Activated T-helper 2 cell treated with anti-CD3 and anti-CD28 coated beads, Interferon-gamma antibody, Interleukin-2, Interleukin-4, amounts not matched to agents 10 μg/mL and 5 μg/mL and 100 μg/mL, durations not matched to agents 14 hours and 24 hours and 36 hours (primary cell): ENCODE data around the gene TFB2M. TPM values are rescaled to one million over a fixed set of nuclear protein-coding genes. Genes with fewer than 3 reads are reported as not detected.
"Not testable (repeated sequence)": the region's sequence is repeated elsewhere in the genome, so short reads cannot be mapped to it uniquely, and the experiment has no call there.

ENCODE experiments used
- DNase-seq: peaks from one replicate; pipeline ENCODE4 v3.0.0; 2021; ENCODE audit warnings: low spot score
- H3K27ac Mint-ChIP-seq: one replicate; pipeline ENCODE4 v1.8.0; 2021; ENCODE audit warnings: mixed read lengths
- H3K27me3 Mint-ChIP-seq: one replicate; pipeline ENCODE4 v1.8.0; 2021; ENCODE audit warnings: low read depth, mixed read lengths
- H3K36me3 Mint-ChIP-seq: one replicate; pipeline ENCODE4 v1.8.0; 2021; ENCODE audit warnings: low read depth, mixed read lengths
- H3K4me1 Mint-ChIP-seq: one replicate; pipeline ENCODE4 v1.8.0; 2021; ENCODE audit warnings: low read depth, mixed read lengths
- H3K4me3 Mint-ChIP-seq: one replicate; pipeline ENCODE4 v1.8.0; 2021; ENCODE audit warnings: low read depth, mild to moderate bottlenecking, moderate library complexity, mixed read lengths
- H3K9me3 Mint-ChIP-seq: one replicate; pipeline ENCODE4 v1.8.0; 2021; ENCODE audit warnings: mixed read lengths
- intact Hi-C: fragments of 100-400 bp; cut with micrococcal nuclease; formaldehyde crosslinking; loops from one replicate; pipeline ENCODE4 v1.15.1; 2023
- total RNA-seq: library from RNA; stranded (reverse); gene quantifications from 2 replicates; pipeline ENCODE4 v1.2.3, GENCODE V29; 2022

The TFB2M gene
- total RNA-seq, 1 donor from 2014 or later, result 21.7 TPM

GRCh38 chr1:246592695-246593094 lies 26.6 kb upstream of the TFB2M start:
- intact Hi-C loops, result no loop called here
- Mint-ChIP-seq H3K4me1 (peaks cover 2% of the 10 kb centered on the region), H3K36me3 (peaks cover 45% of the 10 kb centered on the region)

DNA sequence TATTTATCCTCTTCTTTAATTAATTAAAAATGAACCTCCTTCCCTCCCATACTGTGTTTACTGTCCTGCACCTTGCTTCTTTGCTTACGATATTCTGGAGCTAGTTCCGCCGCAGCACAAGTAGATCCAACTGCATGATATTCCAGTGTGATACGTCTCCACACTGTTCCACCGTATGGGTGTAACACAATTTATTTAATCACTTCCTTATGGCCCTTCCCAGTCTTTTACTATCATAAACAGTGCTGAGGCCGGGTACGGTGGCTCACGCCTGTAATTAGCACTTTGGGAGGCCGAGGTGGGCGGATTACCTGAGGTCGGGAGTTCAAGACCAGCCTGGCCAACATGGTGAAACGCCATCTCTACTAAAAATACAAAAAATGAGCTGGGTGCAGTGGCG lies 25.9 kb upstream of the TFB2M start:
- H3K9me3 Mint-ChIP-seq, result peaks cover 10% of the 10 kb centered on the region
- H3K4me3 Mint-ChIP-seq, result no peak overlapping the region
- intact Hi-C loops, result no loop called here
- H3K27ac Mint-ChIP-seq, result no peak overlapping the region
- no peak for DNase-seq
- H3K4me1 Mint-ChIP-seq, result peaks cover 9% of the 10 kb centered on the region
- peaks cover 41% of the 10 kb centered on the region for H3K36me3 Mint-ChIP-seq
- no peaks in the 10 kb centered on the region for H3K27me3 Mint-ChIP-seq

More at GRCh38 chr1:246592695-246593094, 26.6 kb upstream of the TFB2M start:
- no peak for DNase-seq
- no peak overlapping the region for H3K27ac Mint-ChIP-seq
- H3K27me3 Mint-ChIP-seq, result no peaks in the 10 kb centered on the region
- no peak overlapping the region for H3K4me3 Mint-ChIP-seq
- H3K9me3 Mint-ChIP-seq, result peaks cover 10% of the 10 kb centered on the region

GRCh38 chr1:246591504-246591903 lies 25.4 kb upstream of the TFB2M start:
- Mint-ChIP-seq H3K4me3 (no peak overlapping the region), H3K27me3 (no peaks in the 10 kb centered on the region), H3K36me3 (peaks cover 41% of the 10 kb centered on the region), H3K9me3 (peaks cover 10% of the 10 kb centered on the region), H3K4me1 (peaks cover 9% of the 10 kb centered on the region), H3K27ac (no peak overlapping the region)
- intact Hi-C loops, result no loop called here
- DNase-seq, result no peak

DNA sequence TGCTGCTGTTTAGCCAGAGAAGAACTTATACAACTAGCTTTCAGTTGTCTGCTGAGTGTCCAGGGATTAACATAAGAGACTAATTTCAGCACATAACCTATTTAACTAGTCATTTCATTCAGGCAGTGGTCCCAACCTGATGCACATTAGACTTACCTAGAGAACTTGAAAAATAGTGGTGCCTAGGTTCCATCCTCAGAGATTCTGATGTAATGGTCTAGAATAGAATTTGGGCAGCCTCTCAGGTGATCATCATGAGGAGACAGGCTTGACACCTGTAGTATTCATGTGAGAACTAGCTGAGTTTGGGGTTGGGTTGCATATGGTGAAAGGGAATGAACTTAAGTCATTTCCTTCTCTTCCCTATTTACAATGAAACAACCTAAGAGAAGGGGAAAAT lies 25.0 kb upstream of the TFB2M start:
- intact Hi-C loops, result no loop called here
- Mint-ChIP-seq H3K4me1 (peaks cover 9% of the 10 kb centered on the region), H3K27me3 (no peaks in the 10 kb centered on the region), H3K27ac (no peak overlapping the region), H3K9me3 (peaks cover 10% of the 10 kb centered on the region), H3K4me3 (no peak overlapping the region), H3K36me3 (peaks cover 41% of the 10 kb centered on the region)
- DNase-seq, result no peak

DNA sequence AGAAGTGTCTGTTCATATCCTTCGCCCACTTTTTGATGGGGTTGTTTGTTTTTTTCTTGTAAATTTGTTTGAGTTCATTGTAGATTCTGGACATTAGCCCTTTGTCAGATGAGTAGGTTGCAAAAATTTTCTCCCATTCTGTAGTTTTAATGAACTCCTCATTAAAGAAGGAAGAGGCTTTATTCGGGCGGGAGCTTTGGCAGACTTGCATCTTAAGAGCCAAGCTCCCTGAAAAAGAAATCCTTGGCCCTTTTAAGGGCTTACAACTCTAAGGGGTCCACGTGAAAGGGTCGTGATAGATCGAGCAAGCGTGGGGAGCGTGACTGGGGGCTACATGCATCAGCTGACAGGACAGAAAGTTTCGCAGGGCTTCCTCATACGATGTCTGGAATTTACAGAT lies 23.9 kb upstream of the TFB2M start:
- DNase-seq, H3K27ac Mint-ChIP-seq, H3K4me1 Mint-ChIP-seq, intact Hi-C loops, H3K4me3 Mint-ChIP-seq, H3K9me3 Mint-ChIP-seq, H3K27me3 Mint-ChIP-seq: not testable (repeated sequence)
- H3K36me3 Mint-ChIP-seq, result peaks cover 34% of the 10 kb centered on the region

GRCh38 chr1:246588159-246588721 lies 22.2 kb upstream of the TFB2M start:
- peaks cover 40% of the 10 kb centered on the region for H3K36me3 Mint-ChIP-seq
- H3K27me3 Mint-ChIP-seq, result no peaks in the 10 kb centered on the region
- H3K4me3 Mint-ChIP-seq, result no peak overlapping the region
- peaks cover 11% of the 10 kb centered on the region for H3K4me1 Mint-ChIP-seq
- DNase-seq, result no peak
- intact Hi-C loops, result no loop called here
- H3K9me3 Mint-ChIP-seq, result peaks cover 10% of the 10 kb centered on the region
- no peak overlapping the region for H3K27ac Mint-ChIP-seq

DNA sequence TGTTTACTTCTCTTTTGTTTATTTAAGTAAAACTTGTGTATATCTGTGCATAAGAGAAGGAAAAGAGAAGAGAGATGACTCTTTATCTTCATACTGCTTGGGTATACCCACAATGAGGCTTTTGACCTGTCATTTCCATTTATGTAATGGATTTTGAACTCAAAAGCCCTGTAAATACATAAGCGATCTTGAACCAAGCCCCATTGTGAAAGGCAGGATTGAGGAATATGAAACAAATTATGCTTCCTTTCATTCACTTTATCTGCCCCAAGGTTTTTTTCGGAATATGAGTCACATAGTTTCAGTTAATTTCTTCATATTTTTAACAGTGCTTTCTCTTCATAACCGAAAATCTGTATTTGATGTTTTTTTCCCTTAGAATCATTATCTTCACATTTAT lies 21.5 kb upstream of the TFB2M start:
- intact Hi-C loops, result no loop called here

GRCh38 chr1:246587032-246587431 lies 21.0 kb upstream of the TFB2M start:
- Mint-ChIP-seq H3K36me3 (peaks cover 39% of the 10 kb centered on the region), H3K9me3 (peaks cover 10% of the 10 kb centered on the region), H3K4me3 (no peak overlapping the region), H3K4me1 (peaks cover 13% of the 10 kb centered on the region), H3K27ac (no peak overlapping the region), H3K27me3 (no peaks in the 10 kb centered on the region)
- DNase-seq, result no peak
- intact Hi-C loops, result no loop called here

More for the DNA sequence above, 21.5 kb upstream of the TFB2M start:
- Mint-ChIP-seq H3K36me3 (peaks cover 43% of the 10 kb centered on the region), H3K9me3 (peaks cover 10% of the 10 kb centered on the region), H3K4me1 (peaks cover 13% of the 10 kb centered on the region), H3K27me3 (no peaks in the 10 kb centered on the region), H3K27ac (no peak overlapping the region), H3K4me3 (no peak overlapping the region)
- DNase-seq, result no peak

- Mint-ChIP-seq H3K4me1 (peaks cover 25% of the 10 kb centered on the region), H3K27ac (no peak overlapping the region), H3K4me3 (no peak overlapping the region), H3K36me3 (peaks cover 19% of the 10 kb centered on the region), H3K9me3 (no peaks in the 10 kb centered on the region), H3K27me3 (no peaks in the 10 kb centered on the region)
- no peak for DNase-seq
- intact Hi-C loops, result no loop called here
These were observed 17.6 kb upstream of the TFB2M start for GRCh38 chr1:246583448-246584185.

- Mint-ChIP-seq H3K4me3 (no peak overlapping the region), H3K4me1 (peaks cover 28% of the 10 kb centered on the region), H3K27ac (no peak overlapping the region)
These were observed 17.0 kb upstream of the TFB2M start for GRCh38 chr1:246583056-246583440.

DNA sequence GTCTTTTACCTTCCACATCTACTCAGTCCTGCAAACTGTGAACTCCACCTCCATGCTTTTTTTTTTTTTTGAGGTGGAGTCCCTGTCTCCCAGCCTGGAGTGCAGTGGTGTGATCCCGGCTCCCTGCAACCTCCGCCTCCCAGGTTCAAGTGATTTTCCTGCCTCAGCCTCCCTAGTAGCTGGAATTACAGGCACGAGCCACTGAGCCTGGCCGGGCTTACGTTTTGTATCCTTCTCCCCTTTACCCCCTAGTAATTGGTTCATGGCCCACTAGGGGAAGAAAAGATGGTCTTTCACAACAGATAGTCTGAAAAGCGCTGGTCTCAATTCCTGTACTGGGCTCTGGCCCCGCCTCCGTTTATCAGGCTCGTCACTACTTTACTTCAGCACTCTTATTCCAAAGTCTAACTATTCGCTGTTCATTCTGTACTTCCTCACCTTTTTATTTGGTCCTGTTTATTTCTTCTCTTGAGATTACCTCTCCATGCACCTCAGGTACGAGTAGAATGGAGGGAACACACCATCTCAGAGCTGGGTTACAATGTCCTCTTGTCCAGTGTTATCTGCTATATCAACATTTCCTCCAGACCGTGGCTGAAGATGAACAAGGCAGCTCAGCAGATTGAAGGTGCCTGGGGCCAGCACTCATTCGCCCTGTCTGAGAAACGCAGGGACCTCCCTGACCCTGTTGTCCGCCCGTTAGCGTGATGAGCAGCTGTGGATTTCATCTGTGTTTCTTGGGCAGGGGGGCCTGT lies 16.4 kb upstream of the TFB2M start:
- H3K4me1 Mint-ChIP-seq, result peaks cover 28% of the 10 kb centered on the region
- H3K36me3 Mint-ChIP-seq, result peaks cover 19% of the 10 kb centered on the region
- no peak for DNase-seq
- no peak overlapping the region for H3K27ac Mint-ChIP-seq
- H3K27me3 Mint-ChIP-seq, result no peaks in the 10 kb centered on the region
- no peak overlapping the region for H3K4me3 Mint-ChIP-seq
- no peaks in the 10 kb centered on the region for H3K9me3 Mint-ChIP-seq
- intact Hi-C loops, result no loop called here

More at GRCh38 chr1:246583056-246583440, 17.0 kb upstream of the TFB2M start:
- H3K9me3 Mint-ChIP-seq, result no peaks in the 10 kb centered on the region
- no peaks in the 10 kb centered on the region for H3K27me3 Mint-ChIP-seq
- H3K36me3 Mint-ChIP-seq, result peaks cover 19% of the 10 kb centered on the region
- intact Hi-C loops, result no loop called here
- no peak for DNase-seq

DNA sequence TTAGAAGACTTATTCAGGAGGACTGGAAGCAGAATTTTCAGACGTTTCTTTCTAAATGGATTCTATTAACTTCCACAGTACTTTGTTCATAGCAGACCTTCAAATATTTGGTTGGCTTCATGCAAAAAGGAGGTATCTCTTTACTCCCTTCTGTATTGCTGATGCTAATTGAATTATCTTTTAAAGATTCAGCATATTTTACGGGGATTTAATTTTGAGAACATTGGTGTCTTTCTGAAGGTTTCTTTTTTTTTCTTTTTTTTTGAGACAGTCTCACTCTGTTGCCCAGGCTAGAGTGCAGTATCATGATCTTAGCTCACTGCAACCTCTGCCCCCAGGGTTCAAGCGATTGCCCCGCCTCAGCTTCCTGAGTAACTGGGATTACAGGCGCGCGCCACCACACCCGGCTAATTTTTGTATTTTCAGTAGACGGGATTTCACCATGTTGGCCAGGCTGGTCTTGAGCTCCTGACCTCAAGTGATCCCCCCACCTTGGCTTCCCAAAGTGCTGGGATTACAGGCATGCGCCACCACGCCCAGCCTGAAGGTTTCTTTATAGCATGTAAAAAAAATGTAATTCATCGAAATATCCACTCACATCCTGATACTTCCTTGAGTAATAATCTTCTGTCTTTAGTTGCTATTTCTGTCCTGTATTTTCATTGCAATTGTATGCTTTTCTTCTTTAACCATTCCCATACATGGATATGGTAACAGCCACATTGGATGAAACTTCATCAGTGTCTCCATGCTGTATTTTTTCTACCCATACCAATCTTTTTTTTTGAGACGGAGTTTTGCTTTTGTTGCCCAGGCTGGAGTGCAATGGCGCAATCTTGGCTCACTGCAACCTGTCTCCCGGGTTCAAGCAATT lies 14.7 kb upstream of the TFB2M start:
- Mint-ChIP-seq H3K27me3 (no peaks in the 10 kb centered on the region), H3K36me3 (peaks cover 25% of the 10 kb centered on the region), H3K9me3 (no peaks in the 10 kb centered on the region), H3K4me3 (no peak overlapping the region), H3K27ac (no peak overlapping the region), H3K4me1 (peaks cover 30% of the 10 kb centered on the region)
- no peak for DNase-seq
- intact Hi-C loops, result no loop called here
